Thyroid gland (tissue), 4 donors: ENCODE measurements around the gene PRKCH. TPM values are rescaled to one million over a fixed set of nuclear protein-coding genes. Genes with fewer than 3 reads are reported as not detected.

Experiments
- DNase-seq, 2 donors: peaks; one replicate each; pipeline ENCODE4 v3.0.0-alpha.2; 2019
- H3K27ac ChIP-seq, 3 donors: fragments of 200-600 bp; sonication (generic); 1 replicate in 2 of 3; 2 replicates in 1 of 3; pipeline ENCODE4 v1.5.1; 2016 to 2019; ENCODE audit warnings: mild to moderate bottlenecking in 1 of 3, moderate library complexity in 1 of 3
- H3K27me3 ChIP-seq: fragments of 200-600 bp; sonication (generic); one replicate; pipeline ENCODE4 v1.5.1; 2019
- H3K36me3 ChIP-seq, 2 donors: fragments of 200-600 bp; sonication (generic); one replicate each; pipeline ENCODE4 v1.5.1; 2016 to 2019
- H3K4me1 ChIP-seq, 2 donors: fragments of 200-600 bp; sonication (generic); one replicate each; pipeline ENCODE4 v1.5.1; 2017 to 2019
- H3K4me3 ChIP-seq, 3 donors: fragments of 200-600 bp; sonication (generic); replicated peaks in 1 of 3; 1 replicate in 2 of 3; 2 replicates in 1 of 3; pipeline ENCODE4 v1.5.1; 2016; ENCODE audit warnings: mild to moderate bottlenecking in 1 of 3
- H3K9me3 ChIP-seq: fragments of 200-600 bp; sonication (generic); one replicate; pipeline ENCODE4 v1.5.1; 2017
- CTCF ChIP-seq, 6 experiments: fragments of 200-600 bp in 3 of 6; fragments of 450-650 bp in 3 of 6; sonication (generic) in 3 of 6; IDR thresholded peaks; one replicate each; pipeline ENCODE4 v1.5.1; 2016 to 2019; ENCODE audit warnings: antibody characterized with exemption in 6 of 6, mild to moderate bottlenecking in 2 of 6, inconsistent platforms in 1 of 6, moderate library complexity in 1 of 6
- POLR2A ChIP-seq, 2 donors: fragments of 450-650 bp; IDR thresholded peaks; one replicate each; pipeline ENCODE4 v1.6.1; 2017; ENCODE audit warnings: antibody characterized with exemption in 2 of 2, mild to moderate bottlenecking in 2 of 2, moderate library complexity in 1 of 2
- WGBS, 2 donors: methylation state at CpG; one replicate each; pipeline ENCODE4 v1.1.5; 2017; 5-methylcytosine and 5-hydroxymethylcytosine counted together
- intact Hi-C: fragments of 100-400 bp; cut with DNase I; formaldehyde crosslinking; loops from one replicate; pipeline ENCODE4 v1.15.1; 2023
- total RNA-seq, 4 donors: library from RNA; depleted of rRNA; stranded (reverse); fragments of >200 nt; gene quantifications; one replicate each; pipeline ENCODE4 v1.2.3, GENCODE V29; 2016

Gene PRKCH
- total RNA-seq, 4 donors from 2014 or later = 34.0 to 68.7 (median 49.8) TPM

GRCh38 chr14:61385002-61385685 is 63.8 kb downstream of the PRKCH start:
- H3K27ac ChIP-seq = no peak overlapping the region
- H3K36me3 ChIP-seq = no peaks in the 10 kb centered on the region
- TF ChIP-seq POLR2A (IDR thresholded peaks at IDR 0.05) (no peak), CTCF (IDR thresholded peaks at IDR 0.05) (no peak)
- H3K9me3 ChIP-seq = no peaks in the 10 kb centered on the region
- H3K4me3 ChIP-seq = no peak overlapping the region
- WGBS, 2 donors = 71 to 80% methylated on average over 6 of the region's 6 CpGs
- intact Hi-C loops = no loop called here
- no peak for DNase-seq
- H3K27me3 ChIP-seq = no peaks in the 10 kb centered on the region
- H3K4me1 ChIP-seq = peaks cover 0 to 37% of the 10 kb centered on the region in 2 donors

GRCh38 chr14:61386173-61386772 is 64.9 kb downstream of the PRKCH start:
- no peak for DNase-seq
- peaks cover 0 to 37% of the 10 kb centered on the region in 2 donors for H3K4me1 ChIP-seq
- 87% methylated on average over 9 of the region's 9 CpGs for WGBS, 2 donors
- H3K27me3 ChIP-seq = no peaks in the 10 kb centered on the region
- H3K36me3 ChIP-seq = no peaks in the 10 kb centered on the region
- TF ChIP-seq POLR2A (IDR thresholded peaks at IDR 0.05) = no peak
- no peak for TF ChIP-seq CTCF (IDR thresholded peaks at IDR 0.05)
- H3K27ac ChIP-seq = no peak overlapping the region
- intact Hi-C loops = no loop called here
- no peak overlapping the region for H3K4me3 ChIP-seq
- H3K9me3 ChIP-seq = no peaks in the 10 kb centered on the region

- no peaks in the 10 kb centered on the region for H3K9me3 ChIP-seq
- TF ChIP-seq POLR2A (IDR thresholded peaks at IDR 0.05) (no peak), CTCF (IDR thresholded peaks at IDR 0.05) (no peak)
- no peak overlapping the region for H3K4me3 ChIP-seq
- peaks cover 0 to 37% of the 10 kb centered on the region in 2 donors for H3K4me1 ChIP-seq
- H3K36me3 ChIP-seq = no peaks in the 10 kb centered on the region
- WGBS, 2 donors = 92 to 94% methylated on average over 4 of the region's 4 CpGs
- intact Hi-C loops = no loop called here
- no peaks in the 10 kb centered on the region for H3K27me3 ChIP-seq
- no peak for DNase-seq
- H3K27ac ChIP-seq = no peak overlapping the region
Measured at GRCh38 chr14:61387076-61387475, 65.7 kb downstream of the PRKCH start.

GRCh38 chr14:61388173-61388975 is 67.0 kb downstream of the PRKCH start:
- WGBS, 2 donors = 77 to 83% methylated on average over 7 of the region's 7 CpGs
- no peak for DNase-seq
- H3K4me1 ChIP-seq = peaks cover 0 to 31% of the 10 kb centered on the region in 2 donors
- no peaks in the 10 kb centered on the region for H3K27me3 ChIP-seq
- H3K4me3 ChIP-seq = no peak overlapping the region
- intact Hi-C loops = no loop called here
- no peaks in the 10 kb centered on the region for H3K36me3 ChIP-seq
- TF ChIP-seq POLR2A (IDR thresholded peaks at IDR 0.05) = no peak
- no peak for TF ChIP-seq CTCF (IDR thresholded peaks at IDR 0.05)
- peak overlapping the region in 2 of 3 donors; percentile 28 to 48 for H3K27ac ChIP-seq
- no peaks in the 10 kb centered on the region for H3K9me3 ChIP-seq
